ENCODE measurements around the gene MARVELD1. TPM values are rescaled to one million over a fixed set of nuclear protein-coding genes. Genes with fewer than 3 reads are reported as not detected.

Gene MARVELD1
- polyA plus RNA-seq, 2 of the 4 experiments (the other 2 are of a cell fraction), result 29.1 to 31.7 TPM

GRCh38 chr10:97705006-97705670 is 8.4 kb upstream of the MARVELD1 start:
- Histone ChIP-seq H3K27ac (no peak overlapping the region), H3K4me2 (no peak overlapping the region), H3K4me1 (peaks cover 24% of the 10 kb centered on the region), H3K9me3 (no peaks in the 10 kb centered on the region), H3K4me3 (no peak overlapping the region)
- no peak for DNase-seq (ENCODE audit: low read depth in 1 of 2, low spot score in 1 of 2)
- no peak for ATAC-seq
- TF ChIP-seq NFE2L2 (conservative IDR thresholded peaks at IDR 0.05; ENCODE audit: low read length), result no peak
- no peak for TF ChIP-seq RFX5 (IDR thresholded peaks at IDR 0.05)
- TF ChIP-seq ESRRA (IDR thresholded peaks at IDR 0.05; ENCODE audit: borderline replicate concordance, low read length), result no peak
- FAIRE-seq, result no peak
- ChIA-PET CTCF (interaction anchor here (0.6 to 36.9 kb wide), 8 partner anchors 7 to 92 kb away, joined by 3 to 1127 read pairs (median 3); partner anchors contain the start of genes AVPI1, MARVELD1 and ZFYVE27), POLR2A (interaction anchor here (2.3 to 4.1 kb wide), 2 partner anchors 9 to 18 kb away, joined by 10 to 40 read pairs; partner anchors contain the start of genes AVPI1 and MARVELD1)
- 74% methylated on average over 3 of the region's 3 CpGs for WGBS (ENCODE audit: missing lambda C conversion rate)

GRCh38 chr10:97707134-97707861 is 6.2 kb upstream of the MARVELD1 start:
- no peaks in the 10 kb centered on the region for H3K9me3 ChIP-seq
- no peak overlapping the region for H3K4me2 ChIP-seq
- ChIA-PET POLR2A (interaction anchor here (3.0 kb wide), 1 partner anchor 19 kb away, joined by 34 read pairs; the partner anchor contains the start of gene AVPI1), CTCF (interaction anchor here (0.7 to 36.9 kb wide), 7 partner anchors 10 to 602 kb away, joined by 3 to 1127 read pairs (median 3); partner anchors contain the start of genes AVPI1, MARVELD1 and ZFYVE27)
- 0 out of 6 replicates have a peak overlapping the region, but pooled peaks of 1 of the 2 experiments have one; percentile 1 for H3K27ac ChIP-seq
- DNase-seq (ENCODE audit: low read depth in 1 of 2, low spot score in 1 of 2), result no peak
- peak in 1 of 2 experiments; percentile 26; a peak in 1 of 6 replicates for ATAC-seq
- 96% methylated on average over 8 of the region's 11 CpGs for WGBS (ENCODE audit: missing lambda C conversion rate)
- no peak overlapping the region for H3K4me3 ChIP-seq
- no peak for TF ChIP-seq ZC3H11A (IDR thresholded peaks at IDR 0.05)
- no peak for TF ChIP-seq ZSCAN20 (CRISPR knock-in tag; IDR thresholded peaks at IDR 0.05)
- no peak for FAIRE-seq
- H3K4me1 ChIP-seq, result peaks cover 12% of the 10 kb centered on the region; the same call in 2 of the 3 replicates

GRCh38 chr10:97708167-97708566 is 5.4 kb upstream of the MARVELD1 start:
- Histone ChIP-seq H3K4me1 (peaks cover 17% of the 10 kb centered on the region; the same call in 2 of the 3 replicates), H3K27ac (no peak overlapping the region), H3K9me3 (no peaks in the 10 kb centered on the region), H3K4me3 (no peak overlapping the region), H3K4me2 (no peak overlapping the region)
- DNase-seq (ENCODE audit: low read depth in 1 of 2, low spot score in 1 of 2), result no peak
- ATAC-seq, result no peak
- WGBS (ENCODE audit: missing lambda C conversion rate), result 87% methylated on average over 2 of the region's 2 CpGs
- FAIRE-seq, result no peak
- CTCF ChIA-PET, result interaction anchor here (0.6 to 36.9 kb wide), 9 partner anchors 8 to 601 kb away, joined by 3 to 1127 read pairs (median 3); partner anchors contain the start of genes AVPI1, MARVELD1 and ZFYVE27
- no peak for TF ChIP-seq POLR2AphosphoS2 (conservative IDR thresholded peaks at IDR 0.05; ENCODE audit: low read length)
- TF ChIP-seq TFCP2L1 (CRISPR knock-in tag; IDR thresholded peaks at IDR 0.05), result no peak
- TF ChIP-seq EP300 (IDR thresholded peaks at IDR 0.05), result no peak
- TF ChIP-seq USF2 (IDR thresholded peaks at IDR 0.05), result no peak
- no peak for TF ChIP-seq E2F6 (IDR thresholded peaks at IDR 0.05; ENCODE audit: borderline replicate concordance, low read depth)
- TF ChIP-seq, protein P1, sequence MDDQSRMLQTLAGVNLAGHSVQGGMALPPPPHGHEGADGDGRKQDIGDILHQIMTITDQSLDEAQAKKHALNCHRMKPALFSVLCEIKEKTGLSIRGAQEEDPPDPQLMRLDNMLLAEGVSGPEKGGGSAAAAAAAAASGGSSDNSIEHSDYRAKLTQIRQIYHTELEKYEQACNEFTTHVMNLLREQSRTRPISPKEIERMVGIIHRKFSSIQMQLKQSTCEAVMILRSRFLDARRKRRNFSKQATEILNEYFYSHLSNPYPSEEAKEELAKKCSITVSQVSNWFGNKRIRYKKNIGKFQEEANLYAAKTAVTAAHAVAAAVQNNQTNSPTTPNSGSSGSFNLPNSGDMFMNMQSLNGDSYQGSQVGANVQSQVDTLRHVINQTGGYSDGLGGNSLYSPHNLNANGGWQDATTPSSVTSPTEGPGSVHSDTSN (IDR thresholded peaks at IDR 0.05), result no peak
- TF ChIP-seq ZSCAN20 (CRISPR knock-in tag; IDR thresholded peaks at IDR 0.05), result no peak
- TF ChIP-seq EHMT2 (IDR thresholded peaks at IDR 0.05; ENCODE audit: low read depth), result no peak
- POLR2A ChIA-PET, result interaction anchor here (0.6 to 3.0 kb wide), 2 partner anchors 20 to 58 kb away, joined by 3 to 34 read pairs; partner anchors contain the start of gene AVPI1
